HL-60 (cell line): Measurements from ENCODE around the gene PPP1R18.

Source experiments
- CTCF ChIP-seq: IDR thresholded peaks from one replicate; pipeline ENCODE4 v1.5.1; 2011; ENCODE audit warnings: low read length, control low read depth, inconsistent platforms; ENCODE audit not compliant: insufficient read depth
- GABPA ChIP-seq: IDR thresholded peaks from 2 replicates; pipeline ENCODE4 v1.6.1; 2012; ENCODE audit warnings: low read depth
- POLR2AphosphoS5 ChIP-seq: IDR thresholded peaks from 2 replicates; pipeline ENCODE4 v1.6.1; 2012; ENCODE audit warnings: low read depth
- REST ChIP-seq: IDR thresholded peaks from 2 replicates; pipeline ENCODE4 v1.6.1; 2012; ENCODE audit warnings: low read depth; ENCODE audit not compliant: insufficient replicate concordance
- SPI1 ChIP-seq: IDR thresholded peaks from 2 replicates; pipeline ENCODE4 v1.6.1; 2012; ENCODE audit warnings: low read depth, mild to moderate bottlenecking, borderline replicate concordance

- TF ChIP-seq CTCF (no peak), REST (no peak), POLR2AphosphoS5 (no peak), SPI1 (peak; percentile 61; the same call in 1 of the 2 replicates), GABPA (no peak)
Observed at GRCh38 chr6:30686009-30686907, at the start of gene PPP1R18.
